OCI-LY3 (cell line): ENCODE measurements around the gene CFAP46.

ENCODE experiments used
- H2AFZ ChIP-seq: fragments of 200-600, 300-600 bp; shearing (Covaris generic); 2 replicates; pipeline ENCODE4 v1.6.0; 2014; ENCODE audit warnings: antibody characterized with exemption, low read depth, low read length
- H3K27ac ChIP-seq: fragments of 200-600, 300-600 bp; sonication (generic); 2 replicates; pipeline ENCODE4 v1.5.1; 2014; ENCODE audit warnings: mild to moderate bottlenecking, low read length, moderate library complexity, mixed read lengths
- H3K27me3 ChIP-seq: fragments of 200-600, 300-600 bp; sonication (generic); 2 replicates; pipeline ENCODE4 v1.6.1; 2014; ENCODE audit warnings: low read depth, low read length, mixed read lengths
- H3K36me3 ChIP-seq: fragments of 200-600, 300-600 bp; sonication (generic); replicated peaks from 2 replicates; pipeline ENCODE3; 2014; ENCODE audit warnings: low read depth, low read length, mixed read lengths
- H3K4me1 ChIP-seq: fragments of 300-600, 200-600 bp; sonication (generic); 2 replicates; pipeline ENCODE4 v1.6.1; 2014; ENCODE audit warnings: low read length, mixed read lengths
- H3K4me2 ChIP-seq: fragments of 200-600, 300-600 bp; sonication (generic); 2 replicates; pipeline ENCODE4 v1.6.1; 2014; ENCODE audit warnings: low read length, mixed read lengths
- H3K4me3 ChIP-seq: fragments of 300-600, 200-600 bp; sonication (generic); 2 replicates; pipeline ENCODE4 v1.5.1; 2014; ENCODE audit warnings: antibody characterized with exemption, mild to moderate bottlenecking, low read length, moderate library complexity
- H3K79me2 ChIP-seq: fragments of 300-600, 200-600 bp; shearing (Covaris generic); 2 replicates; pipeline ENCODE4 v1.6.1; 2014; ENCODE audit warnings: mild to moderate bottlenecking, low read length, mixed read lengths
- H3K9ac ChIP-seq: fragments of 300-600, 200-600 bp; shearing (Covaris generic); 2 replicates; pipeline ENCODE4 v1.6.0; 2014; ENCODE audit warnings: mild to moderate bottlenecking, low read length, moderate library complexity
- H3K9me3 ChIP-seq: fragments of 200-600, 300-600 bp; shearing (Covaris generic); 2 replicates; pipeline ENCODE4 v1.6.1; 2014; ENCODE audit warnings: low read length, mixed read lengths; ENCODE audit not compliant: insufficient read depth
- H4K20me1 ChIP-seq: fragments of 200-600, 300-600 bp; sonication (generic); 2 replicates; pipeline ENCODE4 v1.6.1; 2016; ENCODE audit warnings: low read length, mixed read lengths; ENCODE audit not compliant: insufficient read depth
- EZH2phosphoT487 ChIP-seq: fragments of 200-600 bp; shearing (Covaris generic); IDR thresholded peaks from 2 replicates; pipeline ENCODE4 v1.6.1; 2018; ENCODE audit warnings: antibody characterized with exemption, mixed run types, low read depth
- TF ChIP-seq, protein P1 (sequence below): fragments of 200-600, 300-600 bp; sonication (generic); IDR thresholded peaks from 2 replicates; pipeline ENCODE4 v1.5.1; 2014; ENCODE audit warnings: antibody characterized with exemption, low read length, low read depth

Gene CFAP46

DNA sequence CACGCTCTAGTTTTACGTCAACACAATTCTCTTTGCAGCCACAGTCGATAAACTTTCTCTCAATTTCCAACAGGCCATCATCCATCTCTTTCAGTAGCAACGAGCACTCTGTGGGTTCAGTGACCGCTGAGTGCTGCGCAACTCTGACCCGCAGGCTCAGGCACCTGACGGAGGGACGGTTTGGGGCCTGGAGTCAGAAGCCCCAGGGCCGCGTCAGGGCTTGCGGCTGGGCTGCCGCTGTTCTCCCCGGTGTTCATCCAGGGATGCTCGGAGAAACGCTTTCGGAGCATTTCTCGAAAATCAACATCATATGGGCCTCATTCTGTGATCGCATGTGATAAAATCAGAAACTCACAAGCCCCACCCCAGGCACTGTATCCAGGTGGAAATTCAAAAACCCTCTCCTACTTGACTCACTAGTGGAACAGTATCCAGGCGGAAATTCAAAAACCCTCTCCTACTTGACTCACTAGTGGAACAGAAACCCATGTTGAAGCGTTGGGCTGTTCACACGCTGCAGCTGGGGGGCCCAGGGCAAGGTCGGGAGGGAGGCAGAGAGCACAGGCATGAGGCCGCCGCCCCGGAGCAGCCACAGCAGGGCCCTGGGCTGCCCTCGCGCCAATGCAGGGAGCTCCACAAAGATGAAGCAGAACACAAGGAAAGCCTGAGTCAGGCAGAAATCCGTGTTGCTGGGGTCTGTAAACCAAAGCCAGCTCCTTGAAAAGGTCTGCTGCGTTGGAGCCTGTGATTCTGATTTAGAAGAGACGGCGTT lies 83.1 kb downstream of the CFAP46 start:
- Histone ChIP-seq H2AFZ (no peak overlapping the region), H3K4me3 (no peak overlapping the region), H3K27me3 (no peaks in the 10 kb centered on the region), H3K9me3 (no peaks in the 10 kb centered on the region), H3K9ac (no peak overlapping the region), H3K36me3 (no peaks in the 10 kb centered on the region), H3K4me2 (no peak overlapping the region), H3K79me2 (no peaks in the 10 kb centered on the region), H4K20me1 (no peaks in the 10 kb centered on the region), H3K4me1 (no peaks in the 10 kb centered on the region), H3K27ac (no peak overlapping the region)
- TF ChIP-seq, protein P1, sequence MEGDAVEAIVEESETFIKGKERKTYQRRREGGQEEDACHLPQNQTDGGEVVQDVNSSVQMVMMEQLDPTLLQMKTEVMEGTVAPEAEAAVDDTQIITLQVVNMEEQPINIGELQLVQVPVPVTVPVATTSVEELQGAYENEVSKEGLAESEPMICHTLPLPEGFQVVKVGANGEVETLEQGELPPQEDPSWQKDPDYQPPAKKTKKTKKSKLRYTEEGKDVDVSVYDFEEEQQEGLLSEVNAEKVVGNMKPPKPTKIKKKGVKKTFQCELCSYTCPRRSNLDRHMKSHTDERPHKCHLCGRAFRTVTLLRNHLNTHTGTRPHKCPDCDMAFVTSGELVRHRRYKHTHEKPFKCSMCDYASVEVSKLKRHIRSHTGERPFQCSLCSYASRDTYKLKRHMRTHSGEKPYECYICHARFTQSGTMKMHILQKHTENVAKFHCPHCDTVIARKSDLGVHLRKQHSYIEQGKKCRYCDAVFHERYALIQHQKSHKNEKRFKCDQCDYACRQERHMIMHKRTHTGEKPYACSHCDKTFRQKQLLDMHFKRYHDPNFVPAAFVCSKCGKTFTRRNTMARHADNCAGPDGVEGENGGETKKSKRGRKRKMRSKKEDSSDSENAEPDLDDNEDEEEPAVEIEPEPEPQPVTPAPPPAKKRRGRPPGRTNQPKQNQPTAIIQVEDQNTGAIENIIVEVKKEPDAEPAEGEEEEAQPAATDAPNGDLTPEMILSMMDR = no peak
- TF ChIP-seq EZH2phosphoT487 = no peak

DNA sequence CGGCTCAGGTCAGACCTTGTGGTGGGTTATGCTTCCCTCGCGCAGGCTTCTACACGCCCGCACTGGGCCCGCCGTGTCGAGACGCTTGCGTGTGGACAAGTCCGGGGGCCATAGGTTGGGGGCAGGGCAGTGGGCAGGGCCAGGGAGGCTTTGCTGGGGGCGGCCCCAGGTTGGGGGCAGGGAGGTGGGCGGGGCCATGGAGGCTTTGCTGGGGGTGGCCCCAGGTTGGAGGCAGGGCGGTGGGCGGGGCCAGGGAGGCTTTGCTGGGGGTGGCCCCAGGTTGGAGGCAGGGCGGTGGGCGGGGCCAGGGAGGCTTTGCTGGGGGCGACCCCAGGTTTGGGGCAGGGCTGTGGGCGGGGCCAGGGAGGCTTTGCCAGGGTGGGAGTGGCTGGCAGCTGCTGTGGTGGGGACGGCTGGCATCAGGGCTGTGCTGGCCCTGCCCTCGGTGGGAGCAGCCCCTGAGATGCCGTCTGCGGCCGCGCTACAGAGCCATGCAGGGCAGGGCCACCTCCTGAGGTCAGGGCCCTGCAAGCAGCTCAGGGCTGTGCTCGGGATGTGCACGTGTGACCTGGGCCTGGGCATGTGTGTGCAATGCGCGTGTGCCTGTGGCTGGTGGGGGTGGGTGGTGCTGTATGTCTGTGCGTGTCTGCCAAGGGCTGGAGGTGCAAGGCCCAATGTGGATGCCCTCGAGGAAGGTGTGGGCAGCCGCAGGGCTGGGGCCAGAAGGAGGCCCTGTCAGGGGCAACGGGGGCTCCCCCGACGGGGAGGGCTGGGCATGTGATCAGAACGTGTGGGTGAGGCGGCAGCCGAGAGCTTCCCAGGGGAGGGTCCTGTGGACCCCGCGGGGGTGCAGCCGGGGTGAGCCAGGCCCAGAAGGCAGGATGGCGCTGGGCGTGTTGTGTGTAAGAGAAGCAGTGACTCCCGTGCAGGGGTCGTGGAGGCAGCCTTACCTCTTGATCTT lies 84.0 kb downstream of the CFAP46 start:
- H3K4me3 ChIP-seq = no peak overlapping the region
- H3K4me1 ChIP-seq = no peaks in the 10 kb centered on the region
- TF ChIP-seq EZH2phosphoT487 = no peak
- TF ChIP-seq, protein P1 = no peak

DNA sequence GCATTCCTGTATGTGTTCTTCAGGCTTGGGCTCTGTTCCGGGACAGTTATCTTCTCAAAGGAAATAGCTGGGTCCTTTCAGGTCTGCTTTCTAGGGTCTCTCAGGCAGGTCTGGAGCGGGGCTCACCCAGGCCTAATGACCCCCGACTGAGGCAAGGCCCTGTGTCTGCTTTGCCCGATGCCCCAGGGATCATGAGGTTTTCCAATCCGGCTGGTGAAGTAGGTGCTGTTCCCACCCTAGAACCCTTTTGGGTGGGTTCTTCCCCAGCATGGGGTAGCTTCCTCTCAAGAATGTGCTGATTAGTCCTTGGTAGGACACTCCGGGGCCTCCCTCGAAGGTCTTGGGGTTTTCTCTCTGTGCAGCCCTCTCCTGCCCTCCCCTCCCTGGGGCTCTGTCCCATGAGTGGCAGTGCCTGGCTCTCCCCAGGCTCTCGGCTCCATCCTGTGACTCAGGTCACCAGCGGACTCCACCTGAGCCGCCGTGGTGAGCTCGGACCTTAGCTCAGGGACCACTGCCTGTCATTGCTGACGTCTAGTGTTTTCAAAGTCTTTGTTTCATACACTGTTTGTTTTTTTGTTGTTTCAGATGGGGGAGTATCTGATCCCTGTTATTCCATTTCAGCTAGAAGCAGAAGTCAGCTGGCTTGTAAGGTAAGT lies 85.4 kb downstream of the CFAP46 start:
- H3K36me3 ChIP-seq = no peaks in the 10 kb centered on the region
- no peak overlapping the region for H3K4me3 ChIP-seq
- H3K27ac ChIP-seq = no peak overlapping the region
- no peaks in the 10 kb centered on the region for H3K4me1 ChIP-seq
- no peak overlapping the region for H3K9ac ChIP-seq
- no peaks in the 10 kb centered on the region for H3K9me3 ChIP-seq
- no peak overlapping the region for H2AFZ ChIP-seq
- H3K4me2 ChIP-seq = no peak overlapping the region
- no peaks in the 10 kb centered on the region for H4K20me1 ChIP-seq
- no peaks in the 10 kb centered on the region for H3K27me3 ChIP-seq
- TF ChIP-seq EZH2phosphoT487 = no peak
- TF ChIP-seq, protein P1 = no peak
- H3K79me2 ChIP-seq = no peaks in the 10 kb centered on the region

More for the DNA sequence above, 84.0 kb downstream of the CFAP46 start:
- no peaks in the 10 kb centered on the region for H3K9me3 ChIP-seq
- no peak overlapping the region for H3K9ac ChIP-seq
- no peak overlapping the region for H3K4me2 ChIP-seq
- no peaks in the 10 kb centered on the region for H3K27me3 ChIP-seq
- no peaks in the 10 kb centered on the region for H4K20me1 ChIP-seq
- no peak overlapping the region for H3K27ac ChIP-seq
- no peaks in the 10 kb centered on the region for H3K36me3 ChIP-seq
- no peak overlapping the region for H2AFZ ChIP-seq
- no peaks in the 10 kb centered on the region for H3K79me2 ChIP-seq
